CD4-positive, alpha-beta T cell treated with Interferon gamma for 1 hour (primary cell): ENCODE data around the gene TTC39A.

Source experiments
- DNase-seq: peaks from one replicate; pipeline ENCODE4 v3.0.0-alpha.2; 2020

The TTC39A gene

DNA sequence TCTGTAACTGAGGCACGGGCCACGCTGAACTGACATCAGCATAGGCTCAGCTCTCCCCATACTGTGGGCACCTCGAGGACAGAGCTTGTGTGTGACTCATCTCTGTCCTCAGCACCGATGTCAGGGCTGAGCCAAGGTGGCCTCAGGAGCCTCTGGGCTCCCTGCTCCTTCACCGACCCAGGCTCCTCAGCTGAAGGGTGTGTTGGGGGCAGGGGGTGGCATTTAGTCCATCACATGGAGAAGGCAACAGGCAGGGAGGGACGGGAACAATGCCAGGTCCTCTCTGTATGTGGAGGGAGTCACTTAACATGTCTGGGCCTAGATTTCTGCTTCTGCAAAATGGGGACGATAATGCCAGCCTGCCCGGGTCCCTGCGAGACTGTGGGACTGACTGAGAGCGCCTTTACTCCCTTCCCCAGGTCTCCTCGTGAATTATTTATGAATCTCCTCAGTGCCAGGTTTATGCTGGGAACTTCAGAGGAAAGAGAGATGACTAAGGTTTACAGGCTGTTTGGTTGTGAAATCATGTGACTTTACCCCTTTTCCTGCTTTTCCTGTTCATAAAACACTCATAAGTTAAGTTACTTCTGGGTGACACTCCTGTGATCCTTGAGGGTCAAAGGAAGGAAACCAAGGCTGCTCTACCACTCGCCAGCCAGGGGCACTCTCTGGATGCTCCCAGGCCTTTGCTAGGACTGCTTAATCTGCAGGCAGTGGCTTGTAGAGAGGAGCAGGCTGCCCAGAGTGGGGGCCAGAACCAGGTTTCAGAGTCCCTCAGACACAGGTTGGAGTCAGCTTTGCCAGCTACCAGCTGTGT, 16.2 kb downstream of the TTC39A start:
- DNase-seq: no peak

DNA sequence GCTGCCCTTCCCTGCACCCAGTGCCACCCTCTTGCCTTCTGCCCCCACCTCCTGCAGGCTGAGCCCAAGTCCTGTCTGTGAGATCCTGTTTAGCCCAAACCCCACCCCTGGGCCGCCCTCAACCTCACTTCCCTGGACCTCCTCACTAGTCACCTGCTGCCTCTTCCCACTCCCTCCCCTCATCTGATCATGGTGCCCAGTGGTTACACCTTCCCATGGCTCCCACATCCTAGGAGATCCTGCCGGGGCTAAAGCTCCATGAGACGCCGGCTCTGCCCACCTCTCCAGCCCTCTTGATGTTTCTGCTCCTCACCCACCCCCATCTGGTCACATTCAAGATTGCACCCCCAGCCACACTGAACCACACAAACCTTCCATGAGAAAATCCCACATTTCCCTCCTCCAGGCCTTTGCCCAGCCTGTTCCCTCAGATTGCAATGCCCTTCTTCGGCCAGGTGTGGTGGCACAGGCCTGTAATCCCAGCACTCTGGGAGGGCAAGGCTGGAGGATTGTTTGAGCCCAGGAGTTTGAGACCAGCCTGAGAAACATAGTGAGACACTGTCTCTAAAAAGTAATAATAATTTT, 17.0 kb downstream of the TTC39A start:
- no peak for DNase-seq

GRCh38 chr1:51312718-51313117, 17.6 kb downstream of the TTC39A start:
- DNase-seq: no peak

- DNase-seq: no peak
Measured at GRCh38 chr1:51311826-51312225, 18.5 kb downstream of the TTC39A start.

- no peak for DNase-seq
Measured at GRCh38 chr1:51310871-51311613, 19.3 kb downstream of the TTC39A start.

GRCh38 chr1:51309291-51309690, 21.1 kb downstream of the TTC39A start:
- DNase-seq: no peak

DNA sequence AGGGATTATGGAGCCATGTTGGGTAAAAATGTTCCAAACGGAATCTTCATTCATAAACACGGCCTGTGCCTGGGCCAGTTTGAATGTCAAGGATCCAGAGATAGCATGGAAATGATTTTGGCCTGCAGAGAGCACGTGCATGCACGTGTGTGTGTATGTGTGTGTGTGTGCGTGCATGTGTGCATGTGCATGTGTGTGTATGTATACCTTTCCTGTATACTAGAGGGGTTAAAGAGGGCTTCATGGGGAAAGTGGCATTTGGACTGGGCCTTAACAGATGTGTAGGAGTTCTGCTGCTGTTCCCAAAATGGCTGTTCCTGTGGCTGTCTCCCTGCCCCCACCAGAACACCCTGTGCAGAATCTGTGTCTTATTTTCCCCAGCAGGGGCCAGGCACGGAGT, 21.7 kb downstream of the TTC39A start:
- DNase-seq: no peak

GRCh38 chr1:51306950-51307349, 23.4 kb downstream of the TTC39A start:
- DNase-seq: no peak

- no peak for DNase-seq
Measured at GRCh38 chr1:51305371-51305823, 25.0 kb downstream of the TTC39A start.

DNA sequence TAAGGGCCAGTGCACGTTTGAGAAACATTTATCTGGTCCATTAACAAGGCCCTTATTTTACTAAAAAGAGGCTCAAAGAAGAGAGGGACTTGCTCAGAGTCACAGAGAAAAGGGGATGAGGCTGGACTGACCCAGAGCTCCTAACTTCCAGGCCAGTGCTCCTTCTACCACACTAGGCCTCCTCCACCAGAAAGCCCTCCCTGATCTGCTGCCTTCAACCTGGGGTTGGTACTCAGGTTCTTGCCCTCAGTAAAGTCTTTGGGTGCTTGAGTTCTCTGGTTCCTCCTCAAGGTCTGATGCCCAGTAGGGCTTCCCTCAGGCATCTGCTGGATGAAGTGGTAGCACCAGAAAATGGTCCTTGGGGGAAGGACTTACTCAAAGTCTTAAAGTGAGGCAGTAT, 26.0 kb downstream of the TTC39A start:
- DNase-seq: no peak

GRCh38 chr1:51303751-51304251, 26.6 kb downstream of the TTC39A start:
- peak; percentile 39 for DNase-seq

GRCh38 chr1:51303315-51303714, 27.0 kb downstream of the TTC39A start:
- no peak for DNase-seq

DNA sequence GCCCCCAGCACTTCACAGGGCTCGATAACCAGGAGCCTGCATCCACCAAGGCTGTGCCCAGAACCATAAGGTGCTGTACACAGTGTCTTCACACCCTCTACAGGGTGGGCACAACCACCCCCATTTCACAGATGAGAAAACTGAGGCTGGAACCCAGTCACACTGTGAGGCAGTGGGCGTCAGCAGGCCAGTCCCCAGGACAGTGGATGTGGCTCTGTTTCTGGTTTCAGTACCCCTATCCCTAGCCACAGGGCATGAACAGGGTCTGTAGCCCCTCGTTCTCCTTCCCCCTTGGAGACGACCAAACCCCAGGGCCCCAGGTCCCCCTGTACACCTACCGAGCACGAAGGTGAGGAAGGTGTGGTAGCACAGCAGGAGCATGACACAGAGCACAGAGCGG, 27.6 kb downstream of the TTC39A start:
- DNase-seq: no peak

DNA sequence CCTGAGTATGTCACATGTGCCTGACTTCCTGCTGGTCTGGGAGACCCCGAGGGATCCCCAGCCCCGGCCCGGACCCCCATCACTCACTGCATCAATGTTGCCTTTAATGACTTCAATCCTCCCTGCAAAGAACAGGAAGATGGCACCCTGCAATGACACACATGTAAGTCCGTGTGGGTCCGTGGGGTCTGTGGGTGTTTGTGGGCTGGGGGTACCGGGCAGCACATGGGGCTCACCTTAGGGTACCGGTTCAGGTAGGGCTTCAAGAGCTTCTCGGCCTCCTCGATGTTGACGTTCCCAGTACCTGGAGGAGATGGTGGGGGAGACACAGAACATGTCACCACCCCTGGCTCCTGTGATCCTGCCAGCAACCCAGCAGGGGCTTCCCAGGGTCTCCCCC, 28.1 kb downstream of the TTC39A start:
- no peak for DNase-seq

DNA sequence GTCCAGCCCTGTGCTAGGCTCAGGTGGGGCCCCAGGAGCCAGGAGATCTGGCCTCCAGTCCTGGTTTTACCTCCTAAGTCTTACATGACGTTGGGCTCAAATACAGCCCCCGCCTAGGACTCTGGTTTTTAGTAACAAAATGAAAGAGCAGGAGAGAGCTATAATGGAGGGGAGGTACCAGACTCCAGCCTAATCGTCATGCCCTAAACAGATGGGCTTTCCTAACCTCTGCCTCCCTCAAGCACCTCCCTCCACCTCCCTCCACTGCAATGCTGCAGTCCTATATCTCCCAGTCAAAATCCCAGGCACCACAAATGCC, 28.6 kb downstream of the TTC39A start:
- no peak for DNase-seq

DNA sequence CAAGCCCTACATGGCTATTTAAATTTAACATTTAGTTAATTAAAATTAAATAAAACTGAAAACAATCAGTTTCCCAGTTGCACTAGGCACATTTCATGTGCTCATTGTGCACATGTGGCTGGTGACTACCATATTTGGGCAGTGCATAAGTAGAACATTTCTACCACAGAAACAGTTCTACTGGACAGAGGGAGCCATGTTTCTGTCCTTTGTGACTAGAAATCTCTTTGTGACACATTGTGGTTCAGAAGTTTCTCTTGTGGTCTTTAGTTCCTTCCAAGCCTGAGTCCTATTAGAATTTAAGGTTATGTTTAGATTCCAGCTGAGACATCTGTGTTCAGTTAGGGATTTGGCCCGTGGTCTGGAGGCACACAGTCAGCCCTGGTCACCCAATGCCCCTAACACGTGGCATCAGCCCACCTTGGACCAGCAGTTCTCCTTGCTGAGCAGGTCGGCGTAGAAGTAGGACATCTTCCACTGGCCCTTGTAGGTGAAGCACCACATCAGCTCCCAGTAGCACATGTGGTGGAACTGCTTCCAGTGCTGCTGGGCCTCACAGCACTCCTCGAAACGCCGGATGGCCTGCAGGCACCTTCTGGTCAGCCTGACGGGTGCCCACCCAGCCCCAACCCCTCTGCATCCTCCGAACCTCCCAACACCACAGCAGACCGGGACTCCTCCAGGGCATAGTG, 29.1 kb downstream of the TTC39A start:
- DNase-seq: no peak

- no peak for DNase-seq
Measured at GRCh38 chr1:51299981-51300670, 30.2 kb downstream of the TTC39A start.

DNA sequence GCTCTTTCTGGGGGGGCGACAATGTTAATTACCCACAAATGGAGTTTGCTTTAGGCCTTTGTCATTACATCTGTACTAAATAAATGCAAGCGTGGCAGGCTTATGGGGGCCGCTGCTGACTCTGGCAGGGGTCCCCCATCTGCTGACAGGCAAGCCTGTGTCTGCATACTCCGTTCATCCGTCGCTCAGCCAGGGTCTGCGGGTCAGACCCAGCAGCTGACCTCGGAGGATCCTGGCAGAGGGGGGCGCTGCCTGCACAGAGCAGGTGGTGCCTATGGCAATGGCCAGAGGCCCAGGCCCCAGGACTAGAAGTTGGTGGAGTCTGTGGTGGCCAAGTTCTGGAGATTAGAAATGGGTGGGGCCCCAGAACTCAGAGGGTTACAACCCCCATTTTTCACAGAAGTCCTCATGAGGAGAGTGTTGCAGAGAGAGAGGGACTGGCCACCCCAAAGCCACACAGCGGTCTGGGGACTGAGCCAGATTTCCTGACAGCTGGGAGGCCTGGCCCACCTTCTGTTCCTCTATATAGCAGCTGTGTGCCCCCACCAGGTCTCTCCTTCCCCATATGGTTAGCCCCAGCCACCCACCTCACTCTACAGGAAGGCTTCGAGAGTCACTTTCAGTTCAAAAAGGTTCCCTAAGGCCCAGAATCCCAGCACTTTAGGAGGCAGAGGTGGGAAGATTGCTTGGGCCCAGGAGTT, 31.0 kb downstream of the TTC39A start:
- DNase-seq: no peak

- DNase-seq: no peak
Measured at GRCh38 chr1:51298322-51298705, 32.0 kb downstream of the TTC39A start.

DNA sequence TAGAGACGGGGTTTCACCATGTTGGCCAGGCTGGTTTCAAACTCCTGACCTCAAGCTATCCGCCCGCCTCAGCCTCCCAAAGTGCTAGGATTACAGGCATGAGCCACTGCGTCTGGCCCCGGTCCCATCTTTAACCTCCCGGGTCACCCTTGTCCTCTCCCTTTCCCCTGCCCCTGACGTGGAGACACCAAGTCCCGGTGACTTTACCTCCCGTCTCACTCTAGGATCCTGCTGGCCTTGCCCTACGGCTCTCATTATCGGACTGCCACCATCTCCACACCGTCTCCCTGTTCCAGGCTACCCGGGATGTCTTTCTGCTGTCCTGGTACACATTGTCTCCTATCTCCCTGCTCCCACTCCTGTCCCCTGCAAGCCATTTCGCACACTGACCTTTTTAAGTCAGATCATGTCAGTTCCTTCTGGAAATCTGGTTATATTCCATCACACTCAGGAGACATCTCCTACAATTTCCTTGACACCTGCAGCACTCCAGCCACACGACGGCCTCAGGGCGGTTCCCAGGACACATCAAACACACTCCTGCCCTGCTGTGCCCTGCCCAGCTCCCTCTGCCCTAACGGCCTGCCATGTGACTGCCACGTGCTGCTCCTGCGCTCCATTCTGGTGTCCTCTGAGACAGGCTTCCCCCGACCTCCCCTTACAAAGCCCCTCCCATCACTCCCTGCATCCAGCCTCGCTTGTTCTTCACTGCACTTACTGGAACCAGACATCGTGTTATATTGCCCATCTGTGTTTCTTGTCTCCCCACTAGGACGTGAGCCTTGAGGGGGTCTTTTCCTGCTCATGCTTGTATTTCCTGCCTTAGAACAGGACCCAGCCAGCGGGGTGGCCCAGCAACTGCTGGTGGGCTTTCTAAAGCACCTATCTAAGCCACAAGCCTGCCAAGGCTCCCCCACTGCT, 32.7 kb downstream of the TTC39A start:
- DNase-seq: no peak
